HCT116 (cell line): ENCODE results near the gene NYAP1.

Source experiments
- CTCF ChIP-seq, 3 experiments: fragments of 200-600 bp in 1 of 3; sonication (generic) in 1 of 3; IDR thresholded peaks in 2 of 3; conservative IDR thresholded peaks in 1 of 3; 2 replicates each; pipeline ENCODE4 v1.5.1; 2012 to 2017; ENCODE audit warnings: low read depth in 2 of 3, low read length in 2 of 3, antibody characterized with exemption in 1 of 3, borderline replicate concordance in 1 of 3, control low read depth in 1 of 3, mild to moderate bottlenecking in 1 of 3, mixed read lengths in 1 of 3, mixed run types in 1 of 3, moderate library complexity in 1 of 3; ENCODE audit not compliant: insufficient read depth in 1 of 3
- POLR2AphosphoS5 ChIP-seq: IDR thresholded peaks from 2 replicates; pipeline ENCODE4 v1.6.1; 2011; ENCODE audit warnings: mild to moderate bottlenecking, low read depth, low read length, moderate library complexity
- ZNF274 ChIP-seq: fragments of 200-500 bp; sonication (Bioruptor generic); IDR thresholded peaks from 2 replicates; pipeline ENCODE4 v1.6.1; 2014; ENCODE audit warnings: mild to moderate bottlenecking, low read depth, low read length, inconsistent platforms

GRCh38 chr7:100476903-100477870 is 6.5 kb upstream of the NYAP1 start:
- TF ChIP-seq ZNF274 (no peak), POLR2AphosphoS5 (no peak), CTCF (IDR thresholded peaks at IDR 0.05 in 2 of 3, conservative IDR thresholded peaks at IDR 0.05 in 1 of 3; ENCODE audit: borderline replicate concordance in 1 of 3, insufficient read depth in 1 of 3, low read depth in 2 of 3, low read length in 2 of 3) (peak in 1 of 3 experiments; percentile 25; a peak in 2 of 6 replicates)
